ENCODE data around the gene COPB2.

GRCh38 chr3:139309061-139309591 is 80.3 kb downstream of the COPB2 start:
- TF ChIP-seq CTCF (IDR thresholded peaks at IDR 0.05 in 4 of 5, conservative IDR thresholded peaks at IDR 0.05 in 1 of 5) (no peak), POLR2A (IDR thresholded peaks at IDR 0.05) (no peak)

All from gastrocnemius medialis (tissue), 4 donors.